ENCODE results near the gene TRUB2. TPM values are rescaled to one million over a fixed set of nuclear protein-coding genes. Genes with fewer than 3 reads are reported as not detected.

Gene TRUB2
- total RNA-seq, 2 experiments from 2014 or later: 29.7 to 30.3 TPM

- TF ChIP-seq CTCF (conservative IDR thresholded peaks at IDR 0.05; ENCODE audit: low read length) (0 out of 2 replicates have a peak, but pooled peaks have one; percentile 7), EZH2phosphoT487 (IDR thresholded peaks at IDR 0.05; ENCODE audit: borderline replicate concordance, low read depth, low read length) (no peak)
- H3K36me3 ChIP-seq (ENCODE audit: insufficient read depth, low read length): peaks cover 43% of the 10 kb centered on the region
- H2AFZ ChIP-seq (ENCODE audit: low read length): peak overlapping the region; percentile 88
- H3K27ac ChIP-seq (ENCODE audit: low read depth, low read length, poor library complexity, severe bottlenecking): peak overlapping the region; percentile 77
- CTCF ChIA-PET (ENCODE audit: unreplicated experiment): no interaction called here
- no peaks in the 10 kb centered on the region for H3K9me3 ChIP-seq (ENCODE audit: low read length)
- no peak for DNase-seq (ENCODE audit: low spot score)
- H3K4me1 ChIP-seq (ENCODE audit: insufficient read depth, low read length, poor library complexity, severe bottlenecking): peaks cover 22% of the 10 kb centered on the region
- peaks cover 4% of the 10 kb centered on the region; the same call in 1 of the 2 replicates for H4K20me1 ChIP-seq (ENCODE audit: insufficient read depth, low read length)
- no TSS peak for BruUV-seq (replicated peaks)
- peak overlapping the region; percentile 81 for H3K4me3 ChIP-seq (ENCODE audit: low read depth, low read length, poor library complexity, severe bottlenecking)
- POLR2A ChIA-PET: interaction anchor here (0.6 kb wide), 1 partner anchor 12 kb away, joined by 3 read pairs; no protein-coding TSS in a partner anchor
- intact Hi-C loops (cut with micrococcal nuclease; ENCODE audit: unreplicated experiment): loop anchor here (5.0 kb wide), 1 partner anchor 46 kb away; the partner anchor contains the start of genes GOLGA2 and SWI5
- H3K4me2 ChIP-seq (ENCODE audit: low read length): peak overlapping the region; percentile 86
- no peaks in the 10 kb centered on the region for H3K9me2 ChIP-seq (ENCODE audit: insufficient read depth, low read length)
- H3K79me2 ChIP-seq (ENCODE audit: insufficient read depth, low read depth, low read length): peaks cover 39% of the 10 kb centered on the region
Observed at GRCh38 chr9:128323212-128323730, 1.0 kb upstream of the TRUB2 start.

DNA sequence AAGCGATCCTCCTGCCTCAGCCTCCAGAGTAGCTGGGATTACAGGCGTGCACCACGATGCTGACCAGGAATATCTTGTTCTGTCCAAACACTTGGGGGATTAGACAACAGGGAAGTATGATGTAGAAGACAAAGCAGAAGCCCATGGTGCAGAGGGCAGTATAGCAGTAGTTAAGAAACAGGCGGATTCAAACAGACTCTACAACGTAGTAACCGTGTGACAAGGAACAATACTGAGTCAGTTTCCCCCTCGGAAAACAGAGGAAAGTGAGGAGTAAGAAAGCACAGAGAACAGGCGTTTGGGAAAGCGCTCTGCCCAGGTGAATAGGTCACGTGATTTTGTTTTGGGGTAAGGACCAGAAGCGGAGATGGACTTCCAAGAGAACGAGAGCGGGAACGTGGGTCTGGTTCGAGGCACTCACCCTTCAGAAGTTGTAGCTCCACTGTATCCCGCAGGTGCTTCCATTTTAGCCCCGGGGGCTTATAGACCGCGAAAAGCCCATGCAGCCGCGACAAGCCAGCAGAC lies 306 bp downstream of the TRUB2 start:
- H3K9me2 ChIP-seq (ENCODE audit: insufficient read depth, low read length): no peaks in the 10 kb centered on the region
- peaks cover 22% of the 10 kb centered on the region for H3K4me1 ChIP-seq (ENCODE audit: insufficient read depth, low read length, poor library complexity, severe bottlenecking)
- no peak for DNase-seq (ENCODE audit: low spot score)
- H3K79me2 ChIP-seq (ENCODE audit: insufficient read depth, low read depth, low read length): peaks cover 39% of the 10 kb centered on the region
- TF ChIP-seq EZH2phosphoT487 (IDR thresholded peaks at IDR 0.05; ENCODE audit: borderline replicate concordance, low read depth, low read length) (no peak), CTCF (conservative IDR thresholded peaks at IDR 0.05; ENCODE audit: low read length) (no peak)
- POLR2A ChIA-PET: interaction anchor here (0.6 to 1.0 kb wide), 2 partner anchors 15 to 223 kb away, joined by 3 read pairs; no protein-coding TSS in a partner anchor
- H3K4me3 ChIP-seq (ENCODE audit: low read depth, low read length, poor library complexity, severe bottlenecking): peak overlapping the region; percentile 81
- peaks cover 4% of the 10 kb centered on the region; the same call in 1 of the 2 replicates for H4K20me1 ChIP-seq (ENCODE audit: insufficient read depth, low read length)
- intact Hi-C loops (cut with micrococcal nuclease; ENCODE audit: unreplicated experiment): loop anchor here (1.0 to 5.0 kb wide), 4 partner anchors 18 to 230 kb away; partner anchors contain the start of genes GOLGA2, SLC27A4, SPTAN1 and SWI5
- H2AFZ ChIP-seq (ENCODE audit: low read length): peak overlapping the region; percentile 88
- H3K4me2 ChIP-seq (ENCODE audit: low read length): peak overlapping the region; percentile 86
- CTCF ChIA-PET (ENCODE audit: unreplicated experiment): no interaction called here
- BruUV-seq (replicated peaks): TSS peak; percentile 92
- no peaks in the 10 kb centered on the region for H3K9me3 ChIP-seq (ENCODE audit: low read length)
- H3K27ac ChIP-seq (ENCODE audit: low read depth, low read length, poor library complexity, severe bottlenecking): peak overlapping the region; percentile 77
- H3K36me3 ChIP-seq (ENCODE audit: insufficient read depth, low read length): peaks cover 46% of the 10 kb centered on the region

GRCh38 chr9:128321343-128321742 lies 904 bp downstream of the TRUB2 start:
- Histone ChIP-seq H3K36me3 (ENCODE audit: insufficient read depth, low read length) (peaks cover 48% of the 10 kb centered on the region), H2AFZ (ENCODE audit: low read length) (no peak overlapping the region), H3K79me2 (ENCODE audit: insufficient read depth, low read depth, low read length) (peaks cover 39% of the 10 kb centered on the region), H3K4me3 (ENCODE audit: low read depth, low read length, poor library complexity, severe bottlenecking) (peak overlapping the region; percentile 81), H3K4me1 (ENCODE audit: insufficient read depth, low read length, poor library complexity, severe bottlenecking) (peaks cover 22% of the 10 kb centered on the region), H3K9me3 (ENCODE audit: low read length) (no peaks in the 10 kb centered on the region), H3K27ac (ENCODE audit: low read depth, low read length, poor library complexity, severe bottlenecking) (no peak overlapping the region), H3K4me2 (ENCODE audit: low read length) (peak overlapping the region; percentile 86), H3K9me2 (ENCODE audit: insufficient read depth, low read length) (no peaks in the 10 kb centered on the region), H4K20me1 (ENCODE audit: insufficient read depth, low read length) (peaks cover 4% of the 10 kb centered on the region; the same call in 1 of the 2 replicates)
- ChIA-PET POLR2A (interaction anchor here (1.0 kb wide), 1 partner anchor 16 kb away, joined by 3 read pairs; no protein-coding TSS in a partner anchor), CTCF (ENCODE audit: unreplicated experiment) (no interaction called here)
- no peak for TF ChIP-seq CTCF (conservative IDR thresholded peaks at IDR 0.05; ENCODE audit: low read length)
- TF ChIP-seq EZH2phosphoT487 (IDR thresholded peaks at IDR 0.05; ENCODE audit: borderline replicate concordance, low read depth, low read length): no peak
- DNase-seq (ENCODE audit: low spot score): no peak
- BruUV-seq (replicated peaks): no TSS peak
- intact Hi-C loops (cut with micrococcal nuclease; ENCODE audit: unreplicated experiment): loop anchor here (5.0 kb wide), 1 partner anchor 44 kb away; the partner anchor contains the start of genes GOLGA2 and SWI5
